ENCODE results near the gene SOX5.

The SOX5 gene

DNA sequence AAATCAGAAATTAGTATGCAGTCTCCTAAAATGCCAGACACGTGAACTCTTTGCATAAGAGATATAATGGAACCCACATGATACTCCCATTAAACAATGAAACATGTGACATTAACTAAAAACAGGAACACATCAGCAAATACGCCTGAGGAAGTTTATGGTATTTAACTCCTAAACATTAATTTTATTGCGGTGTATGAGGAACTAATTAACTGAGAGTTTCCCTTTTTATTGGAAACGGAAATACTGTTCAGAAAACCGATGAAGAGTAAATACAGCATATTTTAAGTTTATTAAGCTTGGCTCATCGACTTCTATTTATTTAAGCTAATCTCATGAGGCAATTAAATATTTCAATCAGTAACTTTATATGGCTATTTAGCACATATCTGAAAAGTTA is 290.3 kb downstream of the SOX5 start:
- TF ChIP-seq, protein P1, sequence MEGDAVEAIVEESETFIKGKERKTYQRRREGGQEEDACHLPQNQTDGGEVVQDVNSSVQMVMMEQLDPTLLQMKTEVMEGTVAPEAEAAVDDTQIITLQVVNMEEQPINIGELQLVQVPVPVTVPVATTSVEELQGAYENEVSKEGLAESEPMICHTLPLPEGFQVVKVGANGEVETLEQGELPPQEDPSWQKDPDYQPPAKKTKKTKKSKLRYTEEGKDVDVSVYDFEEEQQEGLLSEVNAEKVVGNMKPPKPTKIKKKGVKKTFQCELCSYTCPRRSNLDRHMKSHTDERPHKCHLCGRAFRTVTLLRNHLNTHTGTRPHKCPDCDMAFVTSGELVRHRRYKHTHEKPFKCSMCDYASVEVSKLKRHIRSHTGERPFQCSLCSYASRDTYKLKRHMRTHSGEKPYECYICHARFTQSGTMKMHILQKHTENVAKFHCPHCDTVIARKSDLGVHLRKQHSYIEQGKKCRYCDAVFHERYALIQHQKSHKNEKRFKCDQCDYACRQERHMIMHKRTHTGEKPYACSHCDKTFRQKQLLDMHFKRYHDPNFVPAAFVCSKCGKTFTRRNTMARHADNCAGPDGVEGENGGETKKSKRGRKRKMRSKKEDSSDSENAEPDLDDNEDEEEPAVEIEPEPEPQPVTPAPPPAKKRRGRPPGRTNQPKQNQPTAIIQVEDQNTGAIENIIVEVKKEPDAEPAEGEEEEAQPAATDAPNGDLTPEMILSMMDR (IDR thresholded peaks at IDR 0.05; ENCODE audit: extremely low read depth, missing control alignments) = no peak
- no peak for DNase-seq (ENCODE audit: low spot score)

DNA sequence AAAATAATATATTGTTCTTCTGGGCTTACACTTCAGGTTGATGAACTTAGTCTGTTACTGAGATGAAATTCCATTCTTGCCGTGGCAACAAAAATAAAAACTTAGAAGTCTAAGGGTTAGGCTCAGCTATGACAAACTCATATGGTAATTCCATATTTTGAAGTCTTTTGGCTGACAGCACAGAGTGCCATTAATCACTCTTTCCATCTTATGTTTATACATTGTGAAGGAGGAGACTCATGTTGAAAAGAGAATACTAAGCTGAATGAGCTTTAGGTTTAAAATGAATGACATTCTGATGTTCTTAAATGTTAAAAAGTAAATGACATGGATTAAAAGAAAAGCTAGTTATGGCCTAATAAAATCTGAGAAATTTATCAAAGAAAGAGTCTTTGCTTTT is 291.9 kb downstream of the SOX5 start:
- no peak for DNase-seq (ENCODE audit: low spot score)
- TF ChIP-seq, protein P1 (IDR thresholded peaks at IDR 0.05; ENCODE audit: extremely low read depth, missing control alignments) = no peak

GRCh38 chr12:23655884-23656283 is 293.6 kb downstream of the SOX5 start:
- no peak for DNase-seq (ENCODE audit: low spot score)
- TF ChIP-seq, protein P1 (IDR thresholded peaks at IDR 0.05; ENCODE audit: extremely low read depth, missing control alignments) = no peak

DNA sequence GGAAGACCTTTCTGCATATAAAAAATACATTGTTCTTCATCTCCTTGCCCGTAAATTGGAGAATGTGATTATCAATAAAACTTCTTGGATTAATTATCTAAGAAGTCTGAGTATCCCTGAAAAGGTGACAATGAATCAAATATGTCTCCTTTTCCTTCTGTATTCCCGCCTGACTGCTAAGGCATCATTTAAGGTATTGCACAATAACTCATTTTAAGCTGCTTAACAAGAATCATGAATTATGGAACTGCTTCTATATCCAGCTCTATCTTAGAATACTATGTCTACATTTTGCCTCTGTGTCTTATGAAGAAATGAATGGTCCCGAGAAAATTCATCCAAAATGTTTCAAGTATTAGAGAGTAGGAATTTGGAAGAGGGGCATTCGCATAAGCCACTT is 294.4 kb downstream of the SOX5 start:
- no peak for DNase-seq (ENCODE audit: low spot score)
- TF ChIP-seq, protein P1 (IDR thresholded peaks at IDR 0.05; ENCODE audit: extremely low read depth, missing control alignments) = no peak

GRCh38 chr12:23648546-23648945 is 300.9 kb downstream of the SOX5 start:
- TF ChIP-seq, protein P1 (IDR thresholded peaks at IDR 0.05; ENCODE audit: extremely low read depth, missing control alignments) = no peak
- no peak for DNase-seq (ENCODE audit: low spot score)

GRCh38 chr12:23640754-23641153 is 308.7 kb downstream of the SOX5 start:
- DNase-seq (ENCODE audit: low spot score) = no peak
- TF ChIP-seq, protein P1 (IDR thresholded peaks at IDR 0.05; ENCODE audit: extremely low read depth, missing control alignments) = no peak

GRCh38 chr12:23634344-23634743 is 315.1 kb downstream of the SOX5 start:
- DNase-seq (ENCODE audit: low spot score) = no peak
- TF ChIP-seq, protein P1 (IDR thresholded peaks at IDR 0.05; ENCODE audit: extremely low read depth, missing control alignments) = no peak

All from GM20000 (cell line).